H9 (cell line): Measurements from ENCODE around the gene C17orf107. TPM values are rescaled to one million over a fixed set of nuclear protein-coding genes. Genes with fewer than 3 reads are reported as not detected.

Experiments
- DNase-seq: peaks from one replicate; pipeline ENCODE4 v3.0.0-alpha.2; 2017
- H2AFZ ChIP-seq: one replicate; pipeline ENCODE4 v1.6.1; 2013; ENCODE audit warnings: mild to moderate bottlenecking, low read length, control low read depth, moderate library complexity
- H2AK5ac ChIP-seq: 2 replicates; pipeline ENCODE4 v1.6.1; 2013; ENCODE audit warnings: low read length, control low read depth, mixed read lengths; ENCODE audit not compliant: insufficient read length
- H2BK120ac ChIP-seq: one replicate; pipeline ENCODE4 v1.6.1; 2013; ENCODE audit warnings: low read depth, mild to moderate bottlenecking, low read length, control low read depth, inconsistent platforms; ENCODE audit not compliant: poor library complexity, severe bottlenecking
- H2BK12ac ChIP-seq: 2 replicates; pipeline ENCODE4 v1.6.1; 2013; ENCODE audit warnings: low read length, control low read depth, mixed read lengths, low read depth; ENCODE audit not compliant: insufficient read length
- H2BK15ac ChIP-seq: 2 replicates; pipeline ENCODE4 v1.6.1; 2013; ENCODE audit warnings: low read depth, low read length, control low read depth
- H2BK20ac ChIP-seq: one replicate; pipeline ENCODE4 v1.6.1; 2013; ENCODE audit warnings: low read depth, mild to moderate bottlenecking, low read length, control low read depth, inconsistent platforms; ENCODE audit not compliant: poor library complexity, severe bottlenecking
- H2BK5ac ChIP-seq: 2 replicates; pipeline ENCODE4 v1.6.1; 2013; ENCODE audit warnings: low read length, control low read depth, mixed read lengths; ENCODE audit not compliant: insufficient read length
- H3K14ac ChIP-seq: 2 replicates; pipeline ENCODE4 v1.6.1; 2013; ENCODE audit warnings: low read length, control low read depth; ENCODE audit not compliant: insufficient read depth
- H3K18ac ChIP-seq: 2 replicates; pipeline ENCODE4 v1.6.1; 2013; ENCODE audit warnings: low read depth, mild to moderate bottlenecking, mixed read lengths, low read length, control low read depth; ENCODE audit not compliant: insufficient read length
- H3K23ac ChIP-seq: 2 replicates; pipeline ENCODE4 v1.6.1; 2013; ENCODE audit warnings: low read length, control low read depth, mixed read lengths, low read depth; ENCODE audit not compliant: insufficient read length
- H3K23me2 ChIP-seq: 2 replicates; pipeline ENCODE4 v1.6.1; 2013; ENCODE audit warnings: low read depth, mild to moderate bottlenecking, mixed read lengths, low read length, control low read depth; ENCODE audit not compliant: insufficient read length, poor library complexity, severe bottlenecking
- H3K27ac ChIP-seq: 2 replicates; pipeline ENCODE4 v1.5.1; 2013; ENCODE audit warnings: low read length, control low read depth, mixed read lengths, low read depth; ENCODE audit not compliant: insufficient read length
- H3K27me3 ChIP-seq: 2 replicates; pipeline ENCODE4 v1.6.1; 2013; ENCODE audit warnings: low read length, control low read depth, inconsistent platforms; ENCODE audit not compliant: insufficient read depth
- H3K4ac ChIP-seq: 2 replicates; pipeline ENCODE4 v1.6.1; 2013; ENCODE audit warnings: low read depth, mild to moderate bottlenecking, control low read depth, inconsistent platforms, low read length, moderate library complexity
- H3K4me1 ChIP-seq: 2 replicates; pipeline ENCODE4 v1.6.1; 2013; ENCODE audit warnings: low read length, control low read depth, inconsistent platforms; ENCODE audit not compliant: insufficient read depth
- H3K4me2 ChIP-seq: 2 replicates; pipeline ENCODE4 v1.6.1; 2013; ENCODE audit warnings: low read length, control low read depth, mixed read lengths; ENCODE audit not compliant: insufficient read length, insufficient read depth
- H3K56ac ChIP-seq: 2 replicates; pipeline ENCODE4 v1.6.1; 2013; ENCODE audit warnings: low read depth, mild to moderate bottlenecking, mixed read lengths, low read length, control low read depth; ENCODE audit not compliant: insufficient read length
- H3K79me1 ChIP-seq: 2 replicates; pipeline ENCODE4 v1.6.1; 2013; ENCODE audit warnings: low read depth, mild to moderate bottlenecking, moderate library complexity, low read length, control low read depth, inconsistent platforms; ENCODE audit not compliant: insufficient read depth, poor library complexity, severe bottlenecking
- H3K79me2 ChIP-seq: 2 replicates; pipeline ENCODE4 v1.6.1; 2013; ENCODE audit warnings: low read length, control low read depth, inconsistent platforms; ENCODE audit not compliant: insufficient read depth
- H3K9ac ChIP-seq: 2 replicates; pipeline ENCODE4 v1.6.1; 2013; ENCODE audit warnings: low read length, control low read depth, mixed read lengths; ENCODE audit not compliant: insufficient read length; ENCODE audit errors: extremely low read depth
- H3K9me3 ChIP-seq: one replicate; pipeline ENCODE4 v1.6.1; 2013; ENCODE audit warnings: low read depth, low read length, inconsistent platforms; ENCODE audit not compliant: control insufficient read depth
- H3T11ph ChIP-seq: one replicate; pipeline ENCODE4 v1.6.1; 2013; ENCODE audit warnings: mild to moderate bottlenecking, low read length, control low read depth, inconsistent platforms
- H4K20me1 ChIP-seq: one replicate; pipeline ENCODE4 v1.6.1; 2013; ENCODE audit not compliant: control insufficient read depth, insufficient read length, insufficient read depth
- H4K5ac ChIP-seq: 2 replicates; pipeline ENCODE4 v1.6.1; 2013; ENCODE audit warnings: low read depth, mild to moderate bottlenecking, mixed read lengths, low read length, control low read depth; ENCODE audit not compliant: insufficient read length
- H4K8ac ChIP-seq: replicated peaks from 2 replicates; pipeline ENCODE4 v1.6.1; 2013; ENCODE audit warnings: low read length, control low read depth, mixed read lengths, low read depth; ENCODE audit not compliant: insufficient read length
- H4K91ac ChIP-seq: 2 replicates; pipeline ENCODE4 v1.6.1; 2013; ENCODE audit warnings: low read depth, mild to moderate bottlenecking, moderate library complexity, mixed read lengths, low read length, control low read depth; ENCODE audit not compliant: insufficient read length
- H3K27ac Mint-ChIP-seq, 3 experiments: 2 replicates in 2 of 3; 3 replicates in 1 of 3; pipeline ENCODE4 v1.8.0; 2020 to 2021; ENCODE audit warnings: mixed read lengths in 3 of 3, mild to moderate bottlenecking in 1 of 3, moderate library complexity in 1 of 3
- H3K27me3 Mint-ChIP-seq: 2 replicates; pipeline ENCODE4 v1.8.0; 2021; ENCODE audit warnings: low read depth, mild to moderate bottlenecking, moderate library complexity, mixed read lengths
- H3K36me3 Mint-ChIP-seq, 3 experiments: 2 replicates in 2 of 3; 3 replicates in 1 of 3; pipeline ENCODE4 v1.8.0; 2020 to 2021; ENCODE audit warnings: low read depth in 3 of 3, mixed read lengths in 3 of 3; ENCODE audit not compliant: insufficient read depth in 1 of 3
- H3K4me1 Mint-ChIP-seq, 2 experiments: 2 replicates each; pipeline ENCODE4 v1.8.0; 2020; ENCODE audit warnings: mixed read lengths in 2 of 2
- H3K4me3 Mint-ChIP-seq, 2 experiments: 2 replicates in 1 of 2; 3 replicates in 1 of 2; pipeline ENCODE4 v1.8.0; 2020 to 2021; ENCODE audit warnings: mild to moderate bottlenecking in 2 of 2, mixed read lengths in 2 of 2, moderate library complexity in 1 of 2
- H3K9me3 Mint-ChIP-seq, 2 experiments: 2 replicates in 1 of 2; 3 replicates in 1 of 2; pipeline ENCODE4 v1.8.0; 2020; ENCODE audit warnings: mild to moderate bottlenecking in 2 of 2, mixed read lengths in 2 of 2, moderate library complexity in 1 of 2
- CTCF ChIP-seq: fragments of 200-600 bp; sonication (generic); conservative IDR thresholded peaks from 3 replicates; pipeline ENCODE4 v1.8.0; 2021; ENCODE audit warnings: antibody characterized with exemption, mild to moderate bottlenecking
- WGBS: extraction: QIAGEN DNeasy Blood & Tissue Kit; methylation state at CpG from one replicate; pipeline ENCODE4 v1.1.7; 2013; ENCODE audit warnings: missing lambda C conversion rate, low lambda C conversion rate, mixed read lengths; ENCODE audit not compliant: insufficient read length; ENCODE audit errors: extremely low coverage; 5-methylcytosine and 5-hydroxymethylcytosine counted together
- total RNA-seq: library from RNA; stranded (reverse); gene quantifications from 2 replicates; pipeline ENCODE4 v1.2.1, GENCODE V29; 2021

C17orf107 gene
- total RNA-seq, 1 experiment from 2014 or later = 4.4 TPM

GRCh38 chr17:4947411-4948165, 48.3 kb downstream of the C17orf107 start:
- Histone ChIP-seq H3K79me2 (peaks cover 13% of the 10 kb centered on the region; the same call in 1 of the 2 replicates), H3K18ac (peak overlapping the region; percentile 85), H3K4me2 (peak overlapping the region; percentile 72), H3K9me3 (no peaks in the 10 kb centered on the region), H4K8ac (no peak overlapping the region), H2AK5ac (no peak overlapping the region), H2BK15ac (no peak overlapping the region), H3K23me2 (peaks cover 23% of the 10 kb centered on the region), H4K91ac (no peak overlapping the region), H3T11ph (no peak overlapping the region), H3K27me3 (no peaks in the 10 kb centered on the region), H2BK5ac (no peak overlapping the region), H3K23ac (no peak overlapping the region), H4K5ac (no peak overlapping the region), H3K9ac (peak overlapping the region; percentile 94), H3K79me1 (peaks cover 4% of the 10 kb centered on the region), H3K4me1 (peaks cover 4% of the 10 kb centered on the region; the same call in 1 of the 2 replicates), H2BK120ac (no peak overlapping the region), H3K14ac (peak overlapping the region; percentile 96), H4K20me1 (no peaks in the 10 kb centered on the region), H3K56ac (no peak overlapping the region), H2BK20ac (no peak overlapping the region), H3K4ac (no peak overlapping the region), H2AFZ (no peak overlapping the region), H2BK12ac (no peak overlapping the region), H3K27ac (peak overlapping the region; percentile 32)
- Mint-ChIP-seq H3K9me3 (peaks cover 0 to 2% of the 10 kb centered on the region in 2 experiments; a peak in 2 of 5 replicates), H3K4me3 (peak overlapping the region; percentile 95 to 100), H3K36me3 (peaks cover 27 to 49% (median 40%) of the 10 kb centered on the region in 3 experiments), H3K27me3 (peaks cover 5% of the 10 kb centered on the region), H3K4me1 (peaks cover 37 to 38% of the 10 kb centered on the region in 2 experiments), H3K27ac (peak overlapping the region; percentile 94 to 96 (median 96); a peak in 6 of 7 replicates)
- no peak for TF ChIP-seq CTCF
- DNase-seq = peak; percentile 72
- WGBS = no CpG with 5 or more reads among the region's 56 CpGs
